ENCODE data around the gene VPS18. TPM values are rescaled to one million over a fixed set of nuclear protein-coding genes. Genes with fewer than 3 reads are reported as not detected.

The VPS18 gene, protein sequence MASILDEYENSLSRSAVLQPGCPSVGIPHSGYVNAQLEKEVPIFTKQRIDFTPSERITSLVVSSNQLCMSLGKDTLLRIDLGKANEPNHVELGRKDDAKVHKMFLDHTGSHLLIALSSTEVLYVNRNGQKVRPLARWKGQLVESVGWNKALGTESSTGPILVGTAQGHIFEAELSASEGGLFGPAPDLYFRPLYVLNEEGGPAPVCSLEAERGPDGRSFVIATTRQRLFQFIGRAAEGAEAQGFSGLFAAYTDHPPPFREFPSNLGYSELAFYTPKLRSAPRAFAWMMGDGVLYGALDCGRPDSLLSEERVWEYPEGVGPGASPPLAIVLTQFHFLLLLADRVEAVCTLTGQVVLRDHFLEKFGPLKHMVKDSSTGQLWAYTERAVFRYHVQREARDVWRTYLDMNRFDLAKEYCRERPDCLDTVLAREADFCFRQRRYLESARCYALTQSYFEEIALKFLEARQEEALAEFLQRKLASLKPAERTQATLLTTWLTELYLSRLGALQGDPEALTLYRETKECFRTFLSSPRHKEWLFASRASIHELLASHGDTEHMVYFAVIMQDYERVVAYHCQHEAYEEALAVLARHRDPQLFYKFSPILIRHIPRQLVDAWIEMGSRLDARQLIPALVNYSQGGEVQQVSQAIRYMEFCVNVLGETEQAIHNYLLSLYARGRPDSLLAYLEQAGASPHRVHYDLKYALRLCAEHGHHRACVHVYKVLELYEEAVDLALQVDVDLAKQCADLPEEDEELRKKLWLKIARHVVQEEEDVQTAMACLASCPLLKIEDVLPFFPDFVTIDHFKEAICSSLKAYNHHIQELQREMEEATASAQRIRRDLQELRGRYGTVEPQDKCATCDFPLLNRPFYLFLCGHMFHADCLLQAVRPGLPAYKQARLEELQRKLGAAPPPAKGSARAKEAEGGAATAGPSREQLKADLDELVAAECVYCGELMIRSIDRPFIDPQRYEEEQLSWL
- 70.6 and 74.2 TPM in 2 replicates for total RNA-seq

DNA sequence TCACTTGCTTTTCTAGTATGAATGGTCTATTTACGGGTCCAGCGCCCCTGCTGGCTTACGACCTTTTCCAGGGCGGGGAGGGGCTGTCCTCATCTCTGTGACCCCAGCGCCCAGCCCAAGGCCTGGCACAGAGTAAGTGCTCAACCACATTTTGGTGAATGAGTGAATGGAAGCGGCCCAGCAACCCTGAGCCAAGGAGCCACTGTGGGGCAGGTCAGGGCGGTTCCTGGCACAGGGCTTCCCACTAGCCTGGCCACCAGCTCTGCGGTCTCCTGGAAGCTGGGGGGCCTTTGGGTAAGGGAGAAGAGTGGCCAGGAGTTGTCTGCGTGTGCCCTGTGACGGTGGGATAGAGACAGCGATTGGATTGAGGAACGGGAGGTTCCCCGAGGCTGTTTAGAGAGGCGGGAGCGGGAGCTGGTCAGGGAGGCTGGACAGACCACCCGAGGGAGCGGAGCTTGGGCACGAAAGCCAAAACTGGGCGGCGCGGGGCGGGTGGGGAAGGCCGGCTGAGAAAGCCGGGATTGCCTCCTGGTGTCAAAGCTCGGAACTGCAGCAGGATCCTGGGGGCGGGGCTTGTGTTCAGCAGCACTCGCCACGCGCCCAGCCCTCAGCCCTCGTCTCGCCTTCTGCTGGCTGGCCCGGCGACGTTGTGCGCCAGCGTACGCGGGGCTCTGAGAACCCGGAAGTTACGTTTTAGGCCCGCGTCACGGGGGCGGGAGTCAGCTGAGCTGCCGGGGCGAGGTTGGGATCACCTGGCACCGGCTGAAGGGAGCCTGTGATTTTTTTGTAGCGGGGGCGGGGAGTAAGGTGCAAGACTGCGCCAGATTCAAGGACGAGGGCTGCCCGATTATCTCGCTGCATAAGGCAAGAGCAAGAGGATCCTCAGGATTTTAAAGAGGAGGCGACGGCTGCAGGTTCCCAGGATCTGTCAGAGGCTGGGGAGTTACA lies at the start of gene VPS18:
TSS of gene VPS18 (plus strand) at position 718 of the 948 bp plus-strand sequence. CDS start 319 bp downstream, outside the sequence.

DNA sequence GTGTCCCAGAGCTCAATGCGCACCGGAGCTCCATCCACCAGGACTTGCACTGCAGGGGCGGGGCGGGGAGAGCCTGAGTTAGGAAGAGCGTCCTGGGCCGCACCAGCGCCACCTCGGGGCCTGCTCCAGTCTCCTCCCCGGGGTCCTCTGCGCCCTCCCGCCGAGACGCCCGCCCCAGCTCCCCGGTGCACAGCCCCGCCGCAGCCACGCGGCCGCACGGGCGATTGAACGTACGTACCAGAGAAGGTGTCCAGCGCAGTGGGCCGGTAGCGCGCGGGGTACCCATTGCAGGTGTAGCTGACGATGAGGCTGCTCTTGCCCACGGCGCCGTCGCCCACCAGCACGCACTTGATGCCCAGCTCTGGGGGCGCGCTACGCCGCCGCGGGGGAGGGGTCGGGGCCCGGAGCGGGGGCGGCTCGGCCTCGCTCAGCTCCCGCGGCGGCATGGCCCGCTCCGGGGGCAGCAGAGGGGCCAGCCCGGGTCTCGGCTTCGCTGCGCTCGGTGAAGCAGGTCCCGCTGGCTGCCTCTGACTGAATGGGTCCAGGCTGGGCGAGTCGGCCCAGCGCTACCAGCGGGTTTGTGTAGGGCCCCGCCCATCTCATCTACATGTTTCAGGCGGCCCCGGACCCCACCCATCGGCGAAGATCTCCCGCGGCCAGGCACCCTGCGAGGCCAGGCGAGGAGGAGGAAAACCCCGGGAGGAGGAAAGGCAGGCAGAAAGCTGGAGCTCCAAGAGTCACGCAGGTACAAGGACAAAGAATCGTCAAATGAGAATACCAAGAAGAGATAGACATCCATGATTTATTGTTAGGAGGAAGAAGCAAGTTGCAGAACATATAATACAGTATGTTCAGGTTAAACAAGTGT lies 20.3 kb upstream of the VPS18 start, which contains the start of gene RHOV:
TSS of gene RHOV (minus strand) at position 541 of the 868 bp plus-strand sequence. CDS start at position 446, 95 bp downstream.

DNA sequence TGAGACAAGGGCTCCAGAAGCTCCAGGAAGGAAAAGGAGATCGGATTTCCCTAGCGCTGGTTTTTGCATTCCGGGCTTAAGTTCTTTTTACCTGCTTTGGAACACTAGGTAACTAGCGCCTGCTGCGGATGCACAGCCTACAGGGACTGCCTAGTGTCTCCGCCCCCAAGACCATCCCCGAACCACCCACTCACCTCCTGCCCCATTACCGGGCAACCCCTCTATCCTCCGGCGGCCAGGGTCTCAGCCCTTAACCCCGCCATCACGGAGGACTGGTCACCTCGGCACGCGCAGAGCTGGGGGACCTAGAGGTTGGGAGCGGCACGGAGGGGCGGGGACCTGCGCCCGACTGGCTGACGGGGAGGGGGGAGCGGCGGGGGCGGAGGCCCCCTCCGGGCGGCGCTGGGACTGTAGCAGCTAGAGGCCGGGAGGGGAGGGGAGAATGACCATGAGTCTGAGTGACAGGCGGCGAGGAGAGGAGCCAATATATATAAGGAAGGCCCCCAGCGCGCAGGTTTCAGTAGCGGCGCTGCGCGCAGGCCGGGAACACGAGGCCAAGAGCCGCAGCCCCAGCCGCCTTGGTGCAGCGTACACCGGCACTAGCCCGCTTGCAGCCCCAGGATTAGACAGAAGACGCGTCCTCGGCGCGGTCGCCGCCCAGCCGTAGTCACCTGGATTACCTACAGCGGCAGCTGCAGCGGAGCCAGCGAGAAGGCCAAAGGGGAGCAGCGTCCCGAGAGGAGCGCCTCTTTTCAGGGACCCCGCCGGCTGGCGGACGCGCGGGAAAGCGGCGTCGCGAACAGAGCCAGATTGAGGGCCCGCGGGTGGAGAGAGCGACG lies 34.8 kb downstream of the VPS18 start, which contains the start of gene DLL4:
TSS of gene DLL4 (plus strand) at position 520 of the 839 bp plus-strand sequence. CDS start 329 bp downstream, outside the sequence.

DNA sequence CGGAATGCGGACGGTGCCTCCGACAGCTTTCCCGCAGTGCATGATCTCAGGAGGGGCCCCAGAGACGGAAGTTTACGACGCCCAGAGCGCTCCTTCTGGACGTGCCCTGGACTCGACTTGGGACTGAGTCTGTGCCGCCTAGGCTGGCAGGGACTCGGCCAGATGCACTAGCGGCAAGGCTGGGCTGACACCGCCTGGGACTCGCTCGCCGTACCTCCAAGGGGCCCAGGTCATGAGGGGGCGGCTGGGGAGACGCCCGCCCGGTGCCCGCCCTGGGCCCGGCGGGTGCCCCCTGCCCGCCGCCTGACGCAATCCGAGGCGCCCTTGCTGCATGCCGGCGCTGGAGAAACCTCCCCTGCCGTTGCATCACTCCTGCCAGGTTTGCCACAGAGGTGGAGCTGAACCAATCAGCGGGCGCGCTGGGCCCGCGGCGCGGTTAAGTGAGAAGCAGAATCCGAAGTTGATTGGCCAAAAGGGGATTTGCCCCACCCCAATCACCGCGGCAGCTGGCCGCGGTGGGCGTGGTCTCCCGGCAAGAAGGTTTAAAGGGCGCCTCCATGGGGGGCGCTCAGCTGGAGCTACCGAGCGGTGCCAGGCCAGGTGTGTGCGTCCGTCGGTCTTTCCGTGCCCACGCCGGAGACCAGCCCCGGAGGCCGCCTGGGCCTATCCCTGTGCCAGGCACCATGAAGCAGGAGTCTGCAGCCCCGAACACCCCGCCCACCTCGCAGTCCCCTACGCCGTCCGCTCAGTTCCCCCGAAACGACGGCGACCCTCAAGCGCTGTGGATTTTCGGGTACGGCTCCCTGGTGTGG lies 58.9 kb downstream of the VPS18 start, which contains the start of gene CHAC1:
TSS of gene CHAC1 (plus strand) at position 571 of the 812 bp plus-strand sequence. CDS start at position 684, 113 bp downstream.

Small RNAs within 50 kb of the gene (small RNA-seq; reads per million reads assigned to genes)
- not detected for gene AC025166.1
- not detected for gene ISCA1P4

Other genes with a start within 250 kb of the VPS18 start
- gene RAD51, start 199.3 kb upstream of the VPS18 start, total RNA-seq, result 1.1 and 1.8 TPM in 2 replicates
- gene RMDN3, start 139.2 kb upstream of the VPS18 start, total RNA-seq, result 15.7 and 21.6 TPM in 2 replicates
- gene GCHFR, start 130.4 kb upstream of the VPS18 start, total RNA-seq, result 3.5 and 3.6 TPM in 2 replicates
- 0.12 TPM in 1 of 2 replicates, not detected in the other for gene C15orf62, start 124.5 kb upstream of the VPS18 start, total RNA-seq
- gene ZFYVE19, start 87.4 kb upstream of the VPS18 start, total RNA-seq, result 14.1 and 16.2 TPM in 2 replicates
- gene DNAJC17, start 87.0 kb upstream of the VPS18 start, total RNA-seq, result 11.2 and 12.0 TPM in 2 replicates
- gene PPP1R14D, start 65.7 kb upstream of the VPS18 start, total RNA-seq, result not detected in 2 replicates
- gene SPINT1, start 50.4 kb upstream of the VPS18 start, total RNA-seq, result 0.12 and 0.49 TPM in 2 replicates
- gene RHOV, start 20.2 kb upstream of the VPS18 start, total RNA-seq, result 0.16 and 0.24 TPM in 2 replicates
- gene DLL4, start 34.9 kb downstream of the VPS18 start, total RNA-seq, result 0.16 TPM in 1 of 2 replicates, not detected in the other
- 12.0 and 12.3 TPM in 2 replicates for gene CHAC1, start 59.0 kb downstream of the VPS18 start, total RNA-seq
- gene INO80, start 221.8 kb downstream of the VPS18 start, total RNA-seq, result 28.1 and 28.4 TPM in 2 replicates